ENCODE results near the gene CREB3. TPM values are rescaled to one million over a fixed set of nuclear protein-coding genes. Genes with fewer than 3 reads are reported as not detected.

The CREB3 gene
- total and polyA plus RNA-seq, 2 experiments from 2014 or later = 20.3 to 32.4 TPM

GRCh38 chr9:35756275-35757225 lies 24.1 kb downstream of the CREB3 start:
- Histone ChIP-seq H3K4me2 (peak overlapping the region; percentile 89), H3F3A (replicated peaks; ENCODE audit: low read depth) (peaks cover 18% of the 10 kb centered on the region; the same call in 1 of the 2 replicates), H3K4me3 (peak overlapping the region; percentile 98), H3K9me2 (ENCODE audit: insufficient read depth) (no peaks in the 10 kb centered on the region), H3K27ac (ENCODE audit: low read depth) (peak overlapping the region; percentile 99), H3K36me3 (ENCODE audit: insufficient read depth) (peaks cover 1% of the 10 kb centered on the region; the same call in 1 of the 2 replicates), H3K79me2 (replicated peaks; ENCODE audit: insufficient read depth) (peaks cover 40% of the 10 kb centered on the region), H4K20me1 (replicated peaks; ENCODE audit: insufficient read depth) (peaks cover 3% of the 10 kb centered on the region; the same call in 1 of the 2 replicates), H2AFZ (peak overlapping the region; percentile 95; the same call in 1 of the 2 replicates), H3K4me1 (ENCODE audit: insufficient read depth) (peaks cover 18% of the 10 kb centered on the region), H3K27me3 (ENCODE audit: insufficient read depth) (no peaks in the 10 kb centered on the region)
- Mint-ChIP-seq H3K4me1 (peaks cover 30% of the 10 kb centered on the region), H3K27ac (peak overlapping the region; percentile 98), H3K4me3 (peak overlapping the region; percentile 94), H3K36me3 (ENCODE audit: low read depth) (peaks cover 35% of the 10 kb centered on the region), H3K27me3 (ENCODE audit: insufficient read depth, low read depth, poor library complexity) (peaks cover 8% of the 10 kb centered on the region), H3K9me3 (no peaks in the 10 kb centered on the region; the same call in 1 of the 3 replicates)
- DNase-seq (ENCODE audit: low spot score) (peak; percentile 92), ATAC-seq (peak; percentile 82)
- TF ChIP-seq ZNF114 (CRISPR knock-in tag; IDR thresholded peaks at IDR 0.05) (no peak), JUNB (IDR thresholded peaks at IDR 0.05; ENCODE audit: unreplicated experiment) (no peak), POLR2AphosphoS5 (IDR thresholded peaks at IDR 0.05; ENCODE audit: low read depth) (peak; percentile 53), ZNF331 (CRISPR knock-in tag; IDR thresholded peaks at IDR 0.05; ENCODE audit: low read depth) (no peak), ETS1 (IDR thresholded peaks at IDR 0.05) (peak; percentile 21; the same call in 1 of the 2 replicates), CTCF (conservative IDR thresholded peaks at IDR 0.05; ENCODE audit: low read depth in 2 of 2) (peak; percentile 68 to 78)

DNA sequence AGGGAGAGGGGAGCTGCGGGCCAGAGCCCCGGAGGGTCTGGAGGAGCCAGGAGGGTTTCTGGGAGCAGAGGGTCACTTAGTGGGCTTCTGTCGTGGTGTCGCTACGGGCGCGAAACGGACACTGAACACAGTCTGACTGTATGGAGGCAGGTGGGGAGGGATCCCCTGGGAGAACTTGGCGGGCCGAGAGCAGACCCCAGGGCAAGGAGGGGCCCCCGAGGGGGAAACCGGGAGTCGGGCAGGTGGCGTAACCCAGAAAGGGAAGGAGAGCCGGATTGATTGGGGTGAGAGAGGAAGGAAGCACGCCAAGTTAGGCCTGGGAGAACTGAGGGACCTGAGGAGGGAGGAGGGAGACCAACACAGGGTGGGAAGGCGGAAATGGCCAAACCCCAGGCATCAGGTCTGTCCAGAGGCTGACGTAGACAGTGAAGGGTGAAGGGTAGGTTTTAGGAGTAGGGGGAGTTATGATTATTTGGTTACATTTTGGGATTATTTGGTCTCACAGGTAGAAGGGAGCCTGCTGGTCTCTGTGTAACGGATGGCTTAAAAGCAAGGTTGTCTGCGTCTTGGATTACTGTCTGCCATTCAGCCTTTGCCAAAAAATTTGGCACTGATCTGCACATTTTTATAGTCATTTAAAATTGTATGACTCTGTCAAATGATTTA lies 24.9 kb downstream of the CREB3 start:
- Histone ChIP-seq H3K4me2 (peak overlapping the region; percentile 89), H3K4me1 (ENCODE audit: insufficient read depth) (peaks cover 18% of the 10 kb centered on the region), H4K20me1 (replicated peaks; ENCODE audit: insufficient read depth) (peaks cover 3% of the 10 kb centered on the region; the same call in 1 of the 2 replicates), H3K9me2 (ENCODE audit: insufficient read depth) (no peaks in the 10 kb centered on the region), H3F3A (replicated peaks; ENCODE audit: low read depth) (peaks cover 18% of the 10 kb centered on the region; the same call in 1 of the 2 replicates), H3K36me3 (ENCODE audit: insufficient read depth) (no peaks in the 10 kb centered on the region), H3K79me2 (replicated peaks; ENCODE audit: insufficient read depth) (peaks cover 48% of the 10 kb centered on the region), H2AFZ (peak overlapping the region; percentile 95), H3K4me3 (peak overlapping the region; percentile 98), H3K27ac (ENCODE audit: low read depth) (peak overlapping the region; percentile 99), H3K27me3 (ENCODE audit: insufficient read depth) (no peaks in the 10 kb centered on the region)
- H3K27me3 Mint-ChIP-seq (ENCODE audit: insufficient read depth, low read depth, poor library complexity) = peaks cover 6% of the 10 kb centered on the region
- H3K36me3 Mint-ChIP-seq (ENCODE audit: low read depth) = peaks cover 33% of the 10 kb centered on the region
- TF ChIP-seq CREB1 (CRISPR knock-in tag; IDR thresholded peaks at IDR 0.05; ENCODE audit: low read depth) (no peak), EZH2 (IDR thresholded peaks at IDR 0.05; ENCODE audit: low read depth, unreplicated experiment) (no peak), ETS1 (IDR thresholded peaks at IDR 0.05) (0 out of 2 replicates have a peak, but pooled peaks have one; percentile 6)
- H3K27ac Mint-ChIP-seq = peak overlapping the region; percentile 98
- peak overlapping the region; percentile 94 for H3K4me3 Mint-ChIP-seq
- DNase-seq (ENCODE audit: low spot score) = peak; percentile 85
- ATAC-seq = peak; percentile 78
- no peaks in the 10 kb centered on the region; the same call in 1 of the 3 replicates for H3K9me3 Mint-ChIP-seq
- peaks cover 36% of the 10 kb centered on the region for H3K4me1 Mint-ChIP-seq
